GM18520 (cell line): Measurements from ENCODE around the gene DYNC1I1.

ENCODE experiments used
- ATAC-seq: cut with Tn5 transposase; IDR thresholded peaks from one replicate; pipeline ENCODE4 v1.9.1; 2021; ENCODE audit not compliant: unreplicated experiment

The DYNC1I1 gene

DNA sequence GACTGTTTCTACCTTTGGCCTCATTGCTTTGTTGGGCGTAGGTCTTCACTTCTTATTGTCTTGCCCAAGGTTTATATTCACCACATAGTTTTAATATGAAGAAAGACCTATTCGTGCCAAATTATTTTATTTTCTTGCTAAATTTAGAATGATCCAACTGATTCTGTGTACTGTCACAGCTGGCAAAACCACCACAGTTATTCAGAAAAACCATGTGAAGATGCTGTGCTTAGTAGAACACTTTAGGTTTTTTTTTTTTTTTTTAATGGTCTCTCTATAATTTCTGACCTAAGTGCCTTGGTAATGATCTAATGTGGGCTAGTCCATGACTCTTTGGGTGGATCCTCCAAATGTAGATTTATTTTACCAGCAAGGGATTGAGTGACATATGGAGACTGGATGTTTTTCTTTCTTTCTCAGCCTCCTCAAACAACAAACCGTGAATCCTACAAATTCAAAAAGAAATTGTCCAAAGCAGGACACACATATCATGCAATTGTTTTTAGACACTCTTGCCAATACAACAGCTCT is 243.8 kb downstream of the DYNC1I1 start:
- ATAC-seq, result no peak

DNA sequence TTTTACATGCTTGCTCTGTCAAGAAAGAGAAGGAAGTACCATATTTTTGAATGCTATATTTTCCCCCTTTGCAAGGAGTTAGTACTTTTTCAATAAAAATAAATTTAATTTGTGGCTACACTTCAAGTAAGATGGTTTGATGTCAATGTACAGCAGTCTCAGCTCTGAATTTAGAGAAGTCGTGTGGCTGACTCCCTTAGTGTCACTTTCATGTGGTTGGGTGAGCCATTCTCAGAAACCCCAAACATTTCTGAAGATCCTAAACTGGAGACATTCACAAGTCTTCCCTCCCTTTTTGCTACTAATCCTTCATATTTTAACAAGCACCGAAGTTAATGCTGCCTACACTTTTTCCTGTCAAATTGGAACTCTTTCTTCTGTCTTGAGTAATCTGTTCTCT is 244.4 kb downstream of the DYNC1I1 start:
- no peak for ATAC-seq

DNA sequence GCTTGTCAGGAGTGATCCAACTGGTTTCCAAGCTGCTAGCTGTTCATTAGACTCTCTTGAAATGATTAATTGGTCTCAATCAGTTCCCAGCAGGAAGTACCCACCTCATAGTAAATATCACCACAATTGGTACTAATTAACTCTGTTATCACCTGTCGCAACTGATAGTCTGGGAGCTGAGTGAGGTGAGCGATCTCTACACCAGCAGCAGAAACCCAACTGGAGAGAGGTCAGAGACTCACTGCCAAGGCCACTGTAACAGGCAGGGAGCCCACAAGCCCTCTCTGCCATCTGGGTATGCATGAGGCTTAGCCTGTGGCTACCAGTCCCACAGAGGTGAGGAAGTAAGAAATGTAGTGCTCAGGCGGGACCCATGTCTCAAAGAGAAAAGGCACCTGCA is 245.5 kb downstream of the DYNC1I1 start:
- no peak for ATAC-seq

DNA sequence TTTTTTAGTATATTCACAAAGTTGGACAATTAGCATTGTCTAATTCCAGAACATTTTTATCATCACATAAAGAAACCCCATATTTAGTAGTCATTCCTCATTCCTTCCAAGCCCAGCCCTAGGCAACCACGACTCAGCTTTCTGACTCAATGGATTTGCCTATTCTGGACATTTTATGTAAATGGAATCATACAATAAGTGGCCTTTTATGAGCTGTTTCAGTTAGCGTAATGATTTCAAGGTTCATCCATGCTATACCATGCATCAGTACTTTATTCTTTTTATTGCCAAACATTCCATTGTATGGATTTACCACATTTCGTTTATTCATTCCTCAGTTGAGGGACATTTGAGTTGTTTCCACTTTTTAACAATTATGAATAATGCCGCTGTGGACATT is 249.2 kb downstream of the DYNC1I1 start:
- ATAC-seq, result no peak

DNA sequence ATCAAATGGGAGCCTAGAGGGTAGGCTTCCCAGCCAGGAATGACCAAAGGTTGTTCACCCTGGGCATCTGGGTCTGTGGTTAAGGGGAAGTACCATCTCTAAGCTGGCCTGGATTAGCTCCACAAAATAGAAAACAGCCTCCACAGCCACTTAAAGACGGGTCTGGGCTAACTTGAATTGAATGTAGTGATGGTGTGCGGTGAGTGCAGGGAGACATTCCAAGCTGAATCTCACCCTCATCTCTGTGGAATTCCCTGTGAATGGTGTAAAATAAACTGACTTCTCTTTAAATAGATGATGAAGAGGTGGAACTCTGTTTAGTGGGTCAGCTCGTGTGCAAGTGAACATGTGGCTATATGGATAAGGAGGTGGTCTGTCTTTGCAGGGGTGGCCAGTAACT is 251.0 kb downstream of the DYNC1I1 start:
- ATAC-seq, result no peak

DNA sequence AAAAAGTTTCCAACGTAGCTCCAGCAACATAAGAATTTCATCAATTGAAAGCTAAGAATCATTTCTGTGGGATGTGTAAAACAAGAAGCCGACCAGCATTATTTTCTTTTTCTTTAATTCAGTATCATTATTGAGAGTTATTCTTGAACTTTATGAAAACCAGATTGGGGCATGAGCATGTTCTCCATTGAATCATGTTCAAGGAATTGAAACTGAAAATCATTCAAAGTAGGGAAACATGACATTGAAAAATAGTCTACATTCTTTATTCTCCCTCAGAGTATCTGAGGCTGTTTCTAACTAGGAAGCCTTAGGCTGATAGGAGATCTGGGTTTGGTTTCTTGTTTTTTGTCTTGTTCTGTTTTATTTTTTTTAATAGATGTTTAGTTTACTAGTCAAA is 253.7 kb downstream of the DYNC1I1 start:
- no peak for ATAC-seq

DNA sequence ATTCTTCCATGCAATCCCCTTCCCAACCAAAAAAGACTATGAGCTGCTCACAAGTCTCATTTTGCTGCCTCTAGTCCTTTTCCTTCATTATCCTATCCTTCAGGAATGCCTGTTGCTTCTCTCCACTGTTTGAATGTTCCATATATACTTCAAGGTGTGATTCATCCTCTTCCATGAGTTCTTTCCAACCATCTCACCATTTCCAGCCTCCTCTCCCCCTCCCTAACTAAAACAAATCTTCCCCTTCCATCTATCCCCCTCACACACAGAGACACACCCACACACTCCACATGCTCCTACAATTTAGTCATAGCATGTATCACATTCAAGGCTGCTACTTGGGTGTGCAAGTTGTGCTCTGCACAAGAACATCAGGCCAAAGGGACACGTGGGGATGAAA is 254.3 kb downstream of the DYNC1I1 start:
- no peak for ATAC-seq

DNA sequence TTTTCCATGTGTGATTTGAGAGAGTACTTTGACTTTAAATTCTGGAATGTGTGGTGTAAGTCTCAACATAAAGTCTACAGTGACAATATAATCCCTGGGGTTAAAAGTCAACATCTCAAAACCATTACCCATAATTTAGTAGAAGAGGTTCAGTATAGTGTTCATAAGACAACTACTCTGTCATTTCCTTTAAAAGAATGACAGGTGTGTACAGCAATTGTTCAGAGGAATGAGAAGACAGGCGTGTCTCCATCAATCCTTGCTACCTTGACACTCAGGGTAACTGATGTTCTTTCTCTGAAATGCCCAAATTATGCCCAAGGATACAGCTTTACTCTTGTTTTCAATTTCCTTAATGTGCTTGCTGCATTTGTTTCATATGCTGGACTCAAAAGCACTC is 256.4 kb downstream of the DYNC1I1 start:
- ATAC-seq, result no peak

DNA sequence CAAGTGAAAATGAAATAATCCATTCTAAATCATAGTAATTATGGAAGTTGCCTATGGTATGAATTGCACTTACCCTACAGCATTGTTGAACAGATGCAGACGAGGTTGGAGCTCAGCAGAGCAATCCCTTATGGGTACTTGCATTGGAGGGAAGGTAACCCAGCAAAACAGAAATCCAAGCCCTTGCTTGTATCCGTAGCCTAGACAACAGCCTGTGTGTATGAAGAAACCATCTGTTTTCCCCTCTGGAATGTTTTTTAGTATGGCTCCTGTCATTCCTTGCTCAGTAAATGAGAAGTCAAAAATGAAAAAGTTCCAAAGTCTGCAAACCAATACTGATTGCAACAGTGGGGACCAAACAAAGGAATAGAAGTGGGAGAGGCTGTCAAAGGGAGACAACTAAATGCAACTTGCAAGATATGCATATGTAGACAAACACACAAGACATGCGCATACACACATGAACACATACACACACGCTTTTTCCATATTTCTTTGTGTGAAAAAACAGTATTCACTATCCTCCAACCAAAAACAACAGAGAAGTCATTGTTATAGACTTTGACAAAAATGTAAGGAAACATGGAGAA is 260.8 kb downstream of the DYNC1I1 start:
- ATAC-seq, result no peak

DNA sequence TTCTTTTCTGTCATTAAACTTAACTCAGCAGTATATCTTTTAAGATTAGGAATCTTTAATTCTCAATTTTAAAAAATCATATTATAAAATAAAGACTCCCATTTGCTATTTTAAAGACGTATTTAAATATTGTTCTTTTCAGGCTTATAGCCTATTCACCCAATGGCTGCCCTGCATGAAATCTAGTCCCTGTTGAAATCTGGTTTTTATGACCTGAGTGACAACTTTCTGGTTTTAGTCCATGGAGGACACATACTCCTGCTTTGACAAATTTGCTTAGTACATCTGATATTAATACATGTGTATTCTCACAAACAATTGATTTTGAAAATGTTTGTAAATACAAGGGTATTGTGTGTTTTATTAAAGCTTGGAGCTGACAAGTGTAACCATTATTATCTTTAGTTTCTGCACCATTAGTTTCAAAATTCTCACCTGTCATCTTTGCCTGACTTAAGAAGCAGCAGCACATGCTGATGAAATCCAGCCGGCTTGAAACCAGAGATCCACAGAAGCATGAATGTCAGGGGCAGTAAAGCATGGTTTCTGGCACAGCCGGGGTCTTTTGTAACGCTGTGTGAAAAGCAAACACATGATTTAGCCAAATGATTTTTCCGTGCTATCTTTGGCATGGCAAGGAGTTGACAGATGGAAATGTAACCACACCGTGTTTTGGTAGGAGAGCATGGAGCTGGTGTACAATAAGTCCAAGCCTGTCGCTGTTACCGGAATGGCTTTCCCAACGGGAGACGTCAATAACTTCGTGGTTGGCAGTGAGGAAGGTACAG is 262.8 kb downstream of the DYNC1I1 start:
- ATAC-seq, result no peak

DNA sequence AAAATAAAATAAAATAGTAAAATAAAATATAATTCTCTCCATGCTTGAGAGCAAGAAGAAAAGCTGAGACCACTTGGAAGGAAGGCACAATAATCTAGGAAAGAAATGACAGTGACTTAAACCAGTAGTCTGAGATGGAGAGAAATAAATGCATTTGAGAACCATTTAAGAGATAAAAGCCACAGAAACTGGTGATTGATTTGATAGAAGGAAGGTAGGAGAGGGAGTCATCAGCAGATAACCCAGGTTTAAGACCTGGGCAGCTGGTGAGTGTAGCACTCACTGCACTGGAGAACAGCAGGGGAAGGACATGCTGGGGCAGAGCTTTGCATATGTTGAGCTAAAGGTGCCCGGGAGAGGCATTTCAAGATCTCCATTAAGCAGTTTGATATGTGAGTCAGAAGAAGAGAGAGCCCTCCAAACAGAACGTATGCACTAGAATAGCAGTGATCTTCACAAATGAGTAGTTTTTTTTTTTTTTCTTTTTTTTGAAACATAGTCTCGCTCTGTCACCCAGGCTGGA is 268.0 kb downstream of the DYNC1I1 start:
- no peak for ATAC-seq

DNA sequence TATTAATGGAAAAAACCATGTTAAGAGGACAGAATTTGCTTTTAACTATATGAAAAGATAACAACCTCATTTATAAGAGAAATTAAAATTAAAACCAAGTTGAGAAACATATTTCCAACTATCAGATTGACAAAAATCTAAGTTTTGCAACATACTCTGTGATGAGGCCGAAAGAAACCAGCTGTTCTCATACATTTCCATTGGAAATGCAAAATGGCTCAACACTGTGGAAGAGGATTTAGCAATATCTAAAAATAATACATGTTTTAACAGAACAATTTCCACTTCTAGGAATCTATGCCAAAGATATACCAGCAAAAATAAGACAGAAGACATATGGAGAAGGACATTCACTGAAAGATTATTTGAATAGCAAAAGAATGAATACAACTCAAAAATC is 268.8 kb downstream of the DYNC1I1 start:
- ATAC-seq, result no peak

DNA sequence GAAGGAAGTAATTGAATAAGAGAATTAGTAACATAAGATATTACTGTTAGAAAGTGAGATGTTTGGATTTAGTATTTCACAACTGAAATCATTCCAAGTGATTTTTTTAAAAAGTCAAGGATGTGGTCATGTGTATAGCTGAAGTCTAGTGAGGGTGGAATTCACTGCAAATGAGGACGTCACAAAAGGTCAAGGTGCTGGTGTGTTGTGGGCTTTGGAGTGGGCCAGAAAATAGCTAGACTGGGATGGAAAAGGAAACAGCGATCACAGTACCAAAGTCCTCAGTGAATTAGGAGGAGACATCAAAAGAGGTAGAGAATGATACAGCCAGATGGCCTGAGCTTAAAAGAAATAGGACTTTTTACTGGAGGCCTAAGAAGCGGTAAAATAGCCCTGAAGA is 272.8 kb downstream of the DYNC1I1 start:
- ATAC-seq, result no peak

DNA sequence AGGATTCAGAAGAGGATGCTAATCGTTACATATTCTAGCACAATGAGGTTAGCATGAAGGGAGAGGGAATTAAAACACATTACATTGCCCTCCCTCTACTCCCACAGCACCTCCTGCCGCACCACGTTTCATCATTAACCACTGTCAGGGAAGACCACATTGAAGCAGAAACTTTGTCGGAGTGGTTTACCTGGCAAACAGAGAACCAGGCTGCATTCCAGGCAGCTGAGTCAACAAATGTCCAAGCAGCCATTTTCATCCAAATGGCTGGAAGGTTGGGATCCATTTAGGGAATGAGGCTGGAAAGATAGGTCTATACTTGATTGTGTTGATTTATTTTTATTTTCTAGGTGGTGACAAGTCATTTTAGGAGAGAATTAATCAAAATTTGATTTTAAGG is 273.6 kb downstream of the DYNC1I1 start:
- ATAC-seq, result no peak

DNA sequence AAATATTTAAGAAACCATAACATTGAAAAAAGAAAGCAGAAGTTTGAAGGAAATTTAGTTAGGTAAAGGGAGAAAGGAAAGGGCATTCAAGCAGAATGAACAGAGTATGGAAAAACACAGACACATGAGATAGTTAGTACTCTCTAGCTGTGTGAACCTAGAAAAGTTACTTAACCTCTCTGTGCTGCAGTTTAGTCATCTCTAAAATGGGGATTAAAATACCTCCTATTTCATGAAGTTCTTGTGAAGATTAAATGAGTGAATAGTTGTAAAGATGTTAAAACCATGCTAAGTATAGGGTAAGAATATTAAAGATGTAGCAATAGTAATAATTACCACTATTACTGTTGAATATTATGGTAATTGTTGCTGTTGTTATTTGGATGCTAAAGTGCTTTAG is 279.9 kb downstream of the DYNC1I1 start:
- ATAC-seq, result no peak

DNA sequence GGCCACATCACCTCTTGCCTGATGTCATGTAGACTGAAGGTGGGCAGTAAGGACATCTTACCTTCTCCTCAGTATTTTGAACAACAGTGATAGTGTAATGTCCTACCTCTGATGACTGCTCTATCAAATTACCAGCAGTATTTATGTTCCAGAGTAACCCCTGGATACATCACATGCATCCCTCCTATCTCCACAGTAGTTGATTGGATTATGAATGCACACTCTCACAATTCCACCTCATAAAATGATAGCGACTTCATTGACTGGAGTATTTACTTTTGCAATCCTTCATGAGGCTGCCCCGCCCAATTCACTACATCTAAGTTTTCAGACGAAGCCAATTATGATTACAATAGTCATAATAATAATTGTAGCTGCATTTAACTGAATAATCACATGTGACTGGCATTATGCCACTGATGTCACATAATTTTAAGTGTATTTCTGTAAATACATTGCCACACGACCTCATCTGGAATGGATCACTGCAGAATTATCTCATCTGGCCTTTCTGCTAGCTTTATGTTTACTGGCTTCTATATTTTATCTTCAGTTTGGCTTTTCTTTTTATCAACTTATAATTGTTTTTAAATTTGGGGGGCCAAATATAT is 280.6 kb downstream of the DYNC1I1 start:
- no peak for ATAC-seq

DNA sequence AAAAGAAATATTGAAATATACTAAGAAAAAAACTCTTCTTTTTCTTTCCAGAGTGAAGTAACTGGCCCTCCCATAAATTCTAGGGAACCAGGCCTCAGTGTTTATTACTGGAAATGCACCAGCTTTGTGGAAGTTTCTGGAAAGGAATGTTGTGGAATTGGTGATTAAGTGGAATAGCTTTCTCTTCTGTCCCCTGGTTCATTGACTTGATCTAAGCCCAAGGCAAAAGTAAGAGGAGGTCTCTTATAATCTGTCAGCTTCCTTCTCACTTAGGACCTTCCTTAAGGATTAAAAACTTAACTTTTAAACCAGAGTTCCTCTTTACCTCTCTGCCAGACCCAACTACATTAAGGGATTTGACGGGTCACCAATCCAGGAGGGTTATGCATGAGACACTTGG is 283.4 kb downstream of the DYNC1I1 start:
- no peak for ATAC-seq

DNA sequence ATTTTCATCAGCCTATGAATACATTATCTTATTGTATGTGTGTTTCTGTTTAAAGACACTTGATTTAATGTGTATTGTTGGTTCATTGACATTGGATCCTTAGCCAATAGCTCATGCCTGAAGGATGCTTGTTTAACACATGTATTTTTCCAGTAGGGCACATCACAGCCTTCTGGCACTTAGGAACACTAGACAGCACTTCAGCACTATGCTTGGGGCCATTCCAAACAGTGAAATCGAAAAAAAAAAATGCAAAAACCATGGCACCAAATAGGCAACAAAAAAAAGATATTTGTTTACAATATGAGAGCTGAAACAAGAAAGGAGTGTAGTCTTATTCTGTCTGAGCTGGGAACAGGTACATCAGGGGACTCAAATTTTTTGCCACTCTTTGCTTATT is 286.7 kb downstream of the DYNC1I1 start:
- ATAC-seq, result no peak

DNA sequence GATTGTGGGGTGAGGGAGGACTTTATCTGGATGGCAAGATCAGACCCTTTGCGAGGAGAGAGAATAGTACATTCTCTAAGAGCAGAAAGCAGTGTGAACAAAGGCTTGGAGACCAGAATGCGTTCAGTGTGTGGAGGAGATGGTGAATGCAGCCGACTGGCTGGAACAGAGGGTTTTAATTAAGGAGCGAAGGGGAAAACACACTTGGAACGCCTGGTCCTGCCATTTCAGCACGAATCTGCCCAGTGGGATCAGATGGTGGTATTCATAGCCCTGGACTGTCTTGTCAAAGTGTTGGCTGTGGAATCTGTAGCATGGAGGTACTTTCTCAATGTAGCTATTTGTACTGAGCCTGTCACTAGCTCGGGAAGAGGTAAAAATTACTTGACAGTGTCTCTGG is 288.7 kb downstream of the DYNC1I1 start:
- no peak for ATAC-seq

DNA sequence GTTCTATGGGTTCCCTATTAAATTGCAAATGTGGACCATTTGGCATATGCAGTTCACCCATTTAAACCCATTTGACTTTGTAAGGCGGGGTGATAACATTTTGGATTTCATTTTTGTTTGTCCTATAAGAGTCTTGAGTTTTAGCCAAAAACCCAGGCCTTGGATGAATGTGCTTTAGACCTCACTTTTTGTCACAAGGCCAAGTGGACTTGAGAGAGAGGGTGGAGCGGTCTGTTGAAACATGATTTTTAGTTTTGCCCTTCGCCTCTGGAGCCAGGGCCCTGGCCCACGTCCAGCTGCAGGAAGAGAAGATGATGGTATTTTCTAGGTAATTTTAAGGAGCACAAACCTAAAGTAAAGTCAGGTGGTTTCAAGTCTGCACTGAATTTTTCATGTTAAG is 289.5 kb downstream of the DYNC1I1 start:
- no peak for ATAC-seq

DNA sequence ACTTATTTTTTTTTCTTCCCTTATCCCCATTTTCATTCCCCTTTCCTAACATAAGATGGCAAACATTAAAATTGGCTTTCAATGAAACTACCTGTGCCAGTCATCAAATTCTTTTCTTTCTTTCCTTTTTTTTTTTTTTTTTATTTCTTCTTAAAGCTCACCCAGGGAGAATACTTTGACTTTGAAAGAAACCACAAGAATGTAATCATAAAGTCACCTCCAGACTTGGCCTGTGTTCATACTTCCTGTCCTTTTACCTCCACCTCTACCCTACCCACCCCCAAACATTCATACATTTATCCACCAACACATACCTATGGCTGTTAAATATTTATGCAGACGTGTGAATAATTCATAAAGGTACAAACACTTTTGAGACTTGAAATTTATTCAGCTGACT is 295.0 kb downstream of the DYNC1I1 start:
- no peak for ATAC-seq

DNA sequence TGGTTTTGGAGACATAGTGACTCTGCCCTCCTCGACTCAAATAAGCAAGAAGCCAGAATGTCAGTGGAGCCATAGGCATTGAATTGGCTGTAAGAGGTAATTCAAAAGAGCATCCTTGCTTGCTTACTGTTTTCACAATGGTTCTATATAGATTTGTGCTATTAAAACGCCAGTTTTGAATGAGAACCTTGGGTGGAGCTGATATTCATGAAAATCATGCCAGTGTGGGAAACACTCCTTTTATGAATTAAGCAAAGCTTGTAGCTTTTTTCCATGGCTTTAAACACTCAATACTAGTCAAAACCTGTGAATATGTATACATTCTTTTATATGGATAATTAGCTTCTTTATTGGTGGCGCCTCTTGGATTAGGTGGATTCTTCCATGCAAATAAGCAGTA is 297.0 kb downstream of the DYNC1I1 start:
- no peak for ATAC-seq
